Neural cell (in vitro differentiated cells): Measurements from ENCODE around the gene PHF21A.

Source experiments
- EP300 ChIP-seq: fragments of 450-650 bp; conservative IDR thresholded peaks from 2 replicates; pipeline ENCODE4 v1.6.1; 2014; ENCODE audit warnings: antibody characterized with exemption, mild to moderate bottlenecking, moderate library complexity; ENCODE audit not compliant: poor library complexity, severe bottlenecking
- EZH2 ChIP-seq: fragments of 200-600, 300-800 bp; shearing (Covaris generic), sonication (generic); IDR thresholded peaks from 2 replicates; pipeline ENCODE4 v1.6.1; 2014; ENCODE audit warnings: antibody characterized with exemption, low read length, borderline replicate concordance, mild to moderate bottlenecking; ENCODE audit not compliant: insufficient read depth, poor library complexity, severe bottlenecking
- RAD21 ChIP-seq: fragments of 450-650 bp; conservative IDR thresholded peaks from 2 replicates; pipeline ENCODE4 v1.6.1; 2014; ENCODE audit warnings: antibody characterized with exemption, mild to moderate bottlenecking, moderate library complexity
- TAF1 ChIP-seq: IDR thresholded peaks from 2 replicates; pipeline ENCODE4 v1.6.1; 2012; ENCODE audit warnings: low read depth
- TF ChIP-seq, protein P1 (sequence below): fragments of 450-650 bp; IDR thresholded peaks from 2 replicates; pipeline ENCODE4 v1.5.1; 2014; ENCODE audit warnings: antibody characterized with exemption, mild to moderate bottlenecking, moderate library complexity; ENCODE audit not compliant: poor library complexity, severe bottlenecking
- TF ChIP-seq, protein P2 (sequence below): IDR thresholded peaks from 2 replicates; pipeline ENCODE4 v1.6.1; 2012; ENCODE audit warnings: borderline replicate concordance

DNA sequence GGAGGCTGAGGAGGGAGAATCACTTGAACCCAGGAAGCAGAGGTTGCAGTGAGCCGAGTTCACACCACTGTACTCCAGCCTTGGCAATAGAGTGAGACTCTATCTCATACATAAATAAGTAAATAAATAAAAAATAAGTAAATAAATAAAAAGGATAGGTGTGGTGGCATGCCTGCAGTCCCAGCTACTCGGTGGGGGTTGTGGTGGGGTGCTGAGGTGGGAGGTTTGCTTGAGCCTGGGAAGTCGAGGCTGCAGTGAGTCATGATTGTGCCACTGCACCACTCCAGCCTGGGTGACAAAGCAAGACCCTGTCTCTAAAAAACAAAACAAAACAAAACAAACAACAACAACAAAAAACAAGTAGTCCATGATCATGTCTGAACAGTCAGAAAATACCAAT lies 195.7 kb downstream of the PHF21A start:
- TF ChIP-seq, protein P1, sequence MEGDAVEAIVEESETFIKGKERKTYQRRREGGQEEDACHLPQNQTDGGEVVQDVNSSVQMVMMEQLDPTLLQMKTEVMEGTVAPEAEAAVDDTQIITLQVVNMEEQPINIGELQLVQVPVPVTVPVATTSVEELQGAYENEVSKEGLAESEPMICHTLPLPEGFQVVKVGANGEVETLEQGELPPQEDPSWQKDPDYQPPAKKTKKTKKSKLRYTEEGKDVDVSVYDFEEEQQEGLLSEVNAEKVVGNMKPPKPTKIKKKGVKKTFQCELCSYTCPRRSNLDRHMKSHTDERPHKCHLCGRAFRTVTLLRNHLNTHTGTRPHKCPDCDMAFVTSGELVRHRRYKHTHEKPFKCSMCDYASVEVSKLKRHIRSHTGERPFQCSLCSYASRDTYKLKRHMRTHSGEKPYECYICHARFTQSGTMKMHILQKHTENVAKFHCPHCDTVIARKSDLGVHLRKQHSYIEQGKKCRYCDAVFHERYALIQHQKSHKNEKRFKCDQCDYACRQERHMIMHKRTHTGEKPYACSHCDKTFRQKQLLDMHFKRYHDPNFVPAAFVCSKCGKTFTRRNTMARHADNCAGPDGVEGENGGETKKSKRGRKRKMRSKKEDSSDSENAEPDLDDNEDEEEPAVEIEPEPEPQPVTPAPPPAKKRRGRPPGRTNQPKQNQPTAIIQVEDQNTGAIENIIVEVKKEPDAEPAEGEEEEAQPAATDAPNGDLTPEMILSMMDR: no peak
- TF ChIP-seq TAF1 (no peak), RAD21 (no peak), EP300 (no peak), EZH2 (no peak)
- TF ChIP-seq, protein P2, sequence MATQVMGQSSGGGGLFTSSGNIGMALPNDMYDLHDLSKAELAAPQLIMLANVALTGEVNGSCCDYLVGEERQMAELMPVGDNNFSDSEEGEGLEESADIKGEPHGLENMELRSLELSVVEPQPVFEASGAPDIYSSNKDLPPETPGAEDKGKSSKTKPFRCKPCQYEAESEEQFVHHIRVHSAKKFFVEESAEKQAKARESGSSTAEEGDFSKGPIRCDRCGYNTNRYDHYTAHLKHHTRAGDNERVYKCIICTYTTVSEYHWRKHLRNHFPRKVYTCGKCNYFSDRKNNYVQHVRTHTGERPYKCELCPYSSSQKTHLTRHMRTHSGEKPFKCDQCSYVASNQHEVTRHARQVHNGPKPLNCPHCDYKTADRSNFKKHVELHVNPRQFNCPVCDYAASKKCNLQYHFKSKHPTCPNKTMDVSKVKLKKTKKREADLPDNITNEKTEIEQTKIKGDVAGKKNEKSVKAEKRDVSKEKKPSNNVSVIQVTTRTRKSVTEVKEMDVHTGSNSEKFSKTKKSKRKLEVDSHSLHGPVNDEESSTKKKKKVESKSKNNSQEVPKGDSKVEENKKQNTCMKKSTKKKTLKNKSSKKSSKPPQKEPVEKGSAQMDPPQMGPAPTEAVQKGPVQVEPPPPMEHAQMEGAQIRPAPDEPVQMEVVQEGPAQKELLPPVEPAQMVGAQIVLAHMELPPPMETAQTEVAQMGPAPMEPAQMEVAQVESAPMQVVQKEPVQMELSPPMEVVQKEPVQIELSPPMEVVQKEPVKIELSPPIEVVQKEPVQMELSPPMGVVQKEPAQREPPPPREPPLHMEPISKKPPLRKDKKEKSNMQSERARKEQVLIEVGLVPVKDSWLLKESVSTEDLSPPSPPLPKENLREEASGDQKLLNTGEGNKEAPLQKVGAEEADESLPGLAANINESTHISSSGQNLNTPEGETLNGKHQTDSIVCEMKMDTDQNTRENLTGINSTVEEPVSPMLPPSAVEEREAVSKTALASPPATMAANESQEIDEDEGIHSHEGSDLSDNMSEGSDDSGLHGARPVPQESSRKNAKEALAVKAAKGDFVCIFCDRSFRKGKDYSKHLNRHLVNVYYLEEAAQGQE: no peak
